RWPE2 (cell line): ENCODE measurements around the gene PPIG.
"Not testable (repeated sequence)": the region's sequence is repeated elsewhere in the genome, so short reads cannot be mapped to it uniquely, and the experiment has no call there.

ENCODE experiments used
- ATAC-seq: fragments of 200-7000 bp; cut with Tn5 transposase; 3 replicates; pipeline ENCODE4 v1.9.1; 2021; ENCODE audit warnings: low read depth
- DNase-seq: peaks from one replicate; pipeline ENCODE4 v3.0.0-alpha.2; 2020; ENCODE audit warnings: low spot score
- H3K27ac ChIP-seq: fragments of 450-650 bp; 2 replicates; pipeline ENCODE4 v1.5.1; 2017; ENCODE audit warnings: mild to moderate bottlenecking; ENCODE audit not compliant: poor library complexity, severe bottlenecking
- H3K27me3 ChIP-seq: fragments of 250-450 bp; sonication (Bioruptor Pico); 2 replicates; pipeline ENCODE4 v1.5.1; 2021; ENCODE audit warnings: mild to moderate bottlenecking, moderate library complexity; ENCODE audit not compliant: insufficient read depth, poor library complexity, severe bottlenecking
- H3K36me3 ChIP-seq: fragments of 250-450 bp; sonication (Bioruptor Pico); 2 replicates; pipeline ENCODE4 v1.5.1; 2020; ENCODE audit warnings: low read depth, mild to moderate bottlenecking, moderate library complexity
- H3K4me1 ChIP-seq: fragments of 250-450 bp; sonication (Bioruptor Pico); 2 replicates; pipeline ENCODE4 v1.5.1; 2021; ENCODE audit warnings: mild to moderate bottlenecking, moderate library complexity; ENCODE audit not compliant: insufficient read depth, poor library complexity, severe bottlenecking
- H3K4me3 ChIP-seq: fragments of 250-450 bp; sonication (Bioruptor Pico); 2 replicates; pipeline ENCODE4 v1.5.1; 2021; ENCODE audit warnings: mild to moderate bottlenecking, moderate library complexity; ENCODE audit not compliant: severe bottlenecking
- H3K9me3 ChIP-seq: fragments of 250-450 bp; sonication (Bioruptor Pico); 2 replicates; pipeline ENCODE4 v1.5.1; 2021; ENCODE audit warnings: mild to moderate bottlenecking, moderate library complexity; ENCODE audit not compliant: severe bottlenecking
- TF ChIP-seq, protein P1 (sequence below): fragments of 450-650 bp; IDR thresholded peaks from one replicate; pipeline ENCODE4 v1.5.1; 2017; ENCODE audit warnings: mild to moderate bottlenecking, moderate library complexity; ENCODE audit not compliant: poor library complexity, severe bottlenecking

PPIG gene

DNA sequence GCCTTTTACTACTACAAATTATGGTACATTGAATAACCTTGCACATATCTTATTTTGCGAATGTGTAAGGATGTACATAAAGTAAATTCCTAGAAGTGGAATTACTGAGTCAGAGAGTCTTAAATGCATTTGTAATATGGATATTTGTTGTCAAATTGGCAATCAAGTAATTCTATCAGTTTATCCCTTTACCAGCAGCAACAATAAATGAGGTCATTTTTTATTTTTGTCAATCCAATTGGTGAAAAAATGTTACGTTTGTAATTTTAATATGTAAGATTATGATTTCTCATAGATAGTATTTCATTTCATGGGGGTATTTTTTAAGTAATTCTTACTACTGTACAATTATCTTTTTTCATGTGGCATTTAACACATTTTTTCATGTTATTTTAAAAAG, 14.8 kb downstream of the PPIG start:
- H3K4me3 ChIP-seq = no peak overlapping the region
- no peaks in the 10 kb centered on the region for H3K4me1 ChIP-seq
- TF ChIP-seq, protein P1, sequence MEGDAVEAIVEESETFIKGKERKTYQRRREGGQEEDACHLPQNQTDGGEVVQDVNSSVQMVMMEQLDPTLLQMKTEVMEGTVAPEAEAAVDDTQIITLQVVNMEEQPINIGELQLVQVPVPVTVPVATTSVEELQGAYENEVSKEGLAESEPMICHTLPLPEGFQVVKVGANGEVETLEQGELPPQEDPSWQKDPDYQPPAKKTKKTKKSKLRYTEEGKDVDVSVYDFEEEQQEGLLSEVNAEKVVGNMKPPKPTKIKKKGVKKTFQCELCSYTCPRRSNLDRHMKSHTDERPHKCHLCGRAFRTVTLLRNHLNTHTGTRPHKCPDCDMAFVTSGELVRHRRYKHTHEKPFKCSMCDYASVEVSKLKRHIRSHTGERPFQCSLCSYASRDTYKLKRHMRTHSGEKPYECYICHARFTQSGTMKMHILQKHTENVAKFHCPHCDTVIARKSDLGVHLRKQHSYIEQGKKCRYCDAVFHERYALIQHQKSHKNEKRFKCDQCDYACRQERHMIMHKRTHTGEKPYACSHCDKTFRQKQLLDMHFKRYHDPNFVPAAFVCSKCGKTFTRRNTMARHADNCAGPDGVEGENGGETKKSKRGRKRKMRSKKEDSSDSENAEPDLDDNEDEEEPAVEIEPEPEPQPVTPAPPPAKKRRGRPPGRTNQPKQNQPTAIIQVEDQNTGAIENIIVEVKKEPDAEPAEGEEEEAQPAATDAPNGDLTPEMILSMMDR = no peak
- ATAC-seq = no peak
- H3K9me3 ChIP-seq = no peaks in the 10 kb centered on the region
- H3K27me3 ChIP-seq = no peaks in the 10 kb centered on the region
- no peak overlapping the region for H3K27ac ChIP-seq
- DNase-seq = no peak
- peaks cover 10% of the 10 kb centered on the region; the same call in 1 of the 2 replicates for H3K36me3 ChIP-seq

GRCh38 chr2:169599568-169599967, 15.4 kb downstream of the PPIG start:
- H3K27ac ChIP-seq = no peak overlapping the region
- H3K9me3 ChIP-seq = no peaks in the 10 kb centered on the region
- DNase-seq (no peak), ATAC-seq (no peak)
- no peak overlapping the region for H3K4me3 ChIP-seq
- peaks cover 14% of the 10 kb centered on the region; the same call in 1 of the 2 replicates for H3K36me3 ChIP-seq
- no peaks in the 10 kb centered on the region for H3K4me1 ChIP-seq
- H3K27me3 ChIP-seq = no peaks in the 10 kb centered on the region
- TF ChIP-seq, protein P1 = no peak

- TF ChIP-seq, protein P1 = no peak
- H3K9me3 ChIP-seq = no peaks in the 10 kb centered on the region
- ATAC-seq = no peak
- peaks cover 93% of the 10 kb centered on the region for H3K36me3 ChIP-seq
- no peaks in the 10 kb centered on the region for H3K4me1 ChIP-seq
- H3K27me3 ChIP-seq = no peaks in the 10 kb centered on the region
- no peak overlapping the region for H3K27ac ChIP-seq
- no peak for DNase-seq
- no peak overlapping the region for H3K4me3 ChIP-seq
Measured at GRCh38 chr2:169609264-169609663, 25.1 kb downstream of the PPIG start.

GRCh38 chr2:169613876-169614275, 29.7 kb downstream of the PPIG start:
- no peak for ATAC-seq
- TF ChIP-seq, protein P1 = no peak
- no peaks in the 10 kb centered on the region for H3K9me3 ChIP-seq
- no peak overlapping the region for H3K27ac ChIP-seq
- DNase-seq = no peak
- H3K4me1 ChIP-seq = no peaks in the 10 kb centered on the region
- peaks cover 91% of the 10 kb centered on the region for H3K36me3 ChIP-seq
- H3K4me3 ChIP-seq = no peak overlapping the region
- no peaks in the 10 kb centered on the region for H3K27me3 ChIP-seq

GRCh38 chr2:169615982-169616381, 31.8 kb downstream of the PPIG start:
- not testable (repeated sequence) for H3K4me1 ChIP-seq, DNase-seq, ATAC-seq, H3K4me3 ChIP-seq, H3K9me3 ChIP-seq, H3K27ac ChIP-seq, H3K27me3 ChIP-seq
- peaks cover 84% of the 10 kb centered on the region for H3K36me3 ChIP-seq
